K562 (cell line): Measurements from ENCODE around the gene MAPK13. TPM values are rescaled to one million over a fixed set of nuclear protein-coding genes. Genes with fewer than 3 reads are reported as not detected.

Source experiments
- ATAC-seq: fragments of 200-7000 bp; cut with Tn5 transposase; 3 replicates; pipeline ENCODE4 v1.9.1; 2020; ENCODE audit warnings: moderate library complexity
- BruUV-seq: library from RNA; stranded (reverse); fragments of 400-500 nt; replicated peaks from 2 replicates; lab custom pipeline; 2021; lab: Mats Ljungman, UMichigan
- CTCF ChIA-PET: fragments of 300-600 bp; formaldehyde crosslinking; extraction: SDS; loops from one replicate; lab custom pipeline; 2021; ENCODE audit warnings: low intra/inter-chr PET ratio; lab: Yijun Ruan, JAX
- POLR2A ChIA-PET: fragments of 300-600, 350-650 bp; sonication (Branson Sonifier 250); formaldehyde crosslinking; extraction: SDS; loops from one replicate; lab custom pipeline; 2021; ENCODE audit warnings: antibody characterized with exemption, inconsistent platforms; lab: Yijun Ruan, JAX
- DNase-seq, 4 experiments: peaks; one replicate each; pipeline versions ENCODE4 v3.0.0 to v3.0.0-alpha.2; 2011 to 2018; ENCODE audit warnings: low spot score in 3 of 4, mixed read lengths in 3 of 4; ENCODE audit errors: extremely low read depth in 1 of 4
- FAIRE-seq: peaks from 2 replicates; lab custom pipeline; 2011; peaks lifted over from hg19 to GRCh38; lab: Jason Lieb, UNC
- H2AFZ ChIP-seq: 2 replicates; pipeline ENCODE4 v1.6.0; 2011; ENCODE audit warnings: low read depth, low read length, control low read depth, inconsistent platforms
- H3K27ac ChIP-seq: fragments of 200-600 bp; 3 replicates; pipeline ENCODE4 v1.8.0; 2011; ENCODE audit warnings: low read depth, mild to moderate bottlenecking, control low read depth, inconsistent platforms, low read length, moderate library complexity, mixed read lengths; ENCODE audit errors: extremely low read depth
- H3K27me3 ChIP-seq, 2 experiments: fragments of 300-600 bp in 1 of 2; 2 replicates in 1 of 2; 3 replicates in 1 of 2; pipeline versions ENCODE4 v1.6.0 to v1.8.0; 2011; ENCODE audit warnings: inconsistent platforms in 2 of 2, low read length in 2 of 2, mild to moderate bottlenecking in 1 of 2, mixed read lengths in 1 of 2, moderate library complexity in 1 of 2; ENCODE audit not compliant: control insufficient read depth in 2 of 2, insufficient read depth in 2 of 2
- H3K36me3 ChIP-seq: fragments of 300-600 bp; 3 replicates; pipeline ENCODE4 v1.8.0; 2011; ENCODE audit warnings: mild to moderate bottlenecking, low read length, inconsistent platforms; ENCODE audit not compliant: control insufficient read depth, insufficient read depth
- H3K4me1 ChIP-seq, 2 experiments: fragments of 200-600 bp in 1 of 2; replicated peaks in 1 of 2; 2 replicates in 1 of 2; 3 replicates in 1 of 2; pipeline versions ENCODE4 v1.5.1 to v1.8.0; 2011; ENCODE audit warnings: inconsistent platforms in 2 of 2, low read length in 2 of 2, mild to moderate bottlenecking in 1 of 2, mixed read lengths in 1 of 2, moderate library complexity in 1 of 2; ENCODE audit not compliant: control insufficient read depth in 2 of 2, insufficient read depth in 2 of 2
- H3K4me2 ChIP-seq: 2 replicates; pipeline ENCODE4 v1.6.1; 2011; ENCODE audit warnings: low read length, control low read depth, inconsistent platforms, mixed read lengths; ENCODE audit not compliant: insufficient read depth
- H3K4me3 ChIP-seq: fragments of 200-600 bp; sonication (generic), shearing (Covaris generic); 2 replicates; pipeline ENCODE4 v1.5.1; 2016; ENCODE audit warnings: control low read depth, inconsistent platforms
- H3K79me2 ChIP-seq: fragments of 200-600 bp; 3 replicates; pipeline ENCODE4 v1.8.0; 2011; ENCODE audit warnings: low read length, inconsistent platforms; ENCODE audit not compliant: control insufficient read depth, insufficient read depth
- H3K9ac ChIP-seq, 2 experiments: 2 replicates each; pipeline versions ENCODE4 v1.6.0 to v1.6.1; 2011; ENCODE audit warnings: low read depth in 2 of 2, low read length in 2 of 2, control low read depth in 1 of 2, inconsistent platforms in 1 of 2, mild to moderate bottlenecking in 1 of 2, mixed read lengths in 1 of 2; ENCODE audit not compliant: insufficient read depth in 1 of 2
- H3K9me1 ChIP-seq: one replicate; pipeline ENCODE4 v1.6.0; 2011; ENCODE audit warnings: inconsistent platforms, mild to moderate bottlenecking, low read length, moderate library complexity; ENCODE audit not compliant: control insufficient read depth, insufficient read depth
- H3K9me3 ChIP-seq: replicated peaks from 2 replicates; pipeline ENCODE4 v1.5.1; 2011; ENCODE audit warnings: low read depth, low read length, inconsistent platforms; ENCODE audit not compliant: control insufficient read depth, insufficient read depth
- H4K20me1 ChIP-seq: replicated peaks from 2 replicates; pipeline ENCODE4 v1.6.1; 2011; ENCODE audit warnings: low read length, inconsistent platforms, mixed read lengths; ENCODE audit not compliant: control insufficient read depth, insufficient read depth
- EWSR1 ChIP-seq: fragments of 450-650 bp; IDR thresholded peaks from 2 replicates; pipeline ENCODE4 v1.6.1; 2018; ENCODE audit warnings: borderline replicate concordance, mild to moderate bottlenecking, low read depth, moderate library complexity; ENCODE audit not compliant: partially characterized antibody
- GTF2E2 ChIP-seq: fragments of 200-800 bp; sonication (Bioruptor generic); IDR thresholded peaks from 2 replicates; pipeline ENCODE4 v1.6.1; 2016; ENCODE audit warnings: missing genetic modification characterization, missing compliant biosample characterization
- NFIC ChIP-seq: fragments of 450-650 bp; IDR thresholded peaks from 2 replicates; pipeline ENCODE4 v1.6.1; 2017; ENCODE audit warnings: mild to moderate bottlenecking, inconsistent platforms
- ZNF146 ChIP-seq: IDR thresholded peaks from one replicate; pipeline ENCODE4 v1.6.1; 2018; ENCODE audit warnings: missing compliant biosample characterization; ENCODE audit not compliant: unreplicated experiment
- ZNF445 ChIP-seq: fragments of 250-450 bp; sonication (Bioruptor Pico); IDR thresholded peaks from 2 replicates; pipeline ENCODE4 v1.4.0; 2020; ENCODE audit warnings: low read depth, mild to moderate bottlenecking, moderate library complexity
- WGBS: fragments of 100-300 bp; shearing (Covaris generic); methylation state at CpG from one replicate; pipeline ENCODE4 v1.1.6; 2016; ENCODE audit warnings: low coverage, mixed read lengths; ENCODE audit not compliant: insufficient coverage; ENCODE audit errors: missing lambda C conversion rate; 5-methylcytosine and 5-hydroxymethylcytosine counted together
- in situ Hi-C: fragments of 300-500 bp; cut with MboI; formaldehyde crosslinking; loops from 4 replicates; pipeline ENCODE4 v1.15.0; 2018; ENCODE audit warnings: inconsistent platforms, mixed read lengths
- intact Hi-C: fragments of 100-400 bp; cut with micrococcal nuclease; formaldehyde crosslinking; loops from 2 replicates; pipeline ENCODE4 v1.14.2; 2022
- polyA plus RNA-seq, 8 experiments: library from polyadenylated mRNA; depleted of rRNA in 4 of 8; stranded (reverse) in 5 of 8; unstranded in 3 of 8; fragments of >200 nt; fragmentation: Nextera tagmentation in 2 of 8; fragmentation: Illumina TruSeq in 1 of 8; extraction: Ambion mirVana in 2 of 8; extraction: Trizol in 1 of 8; gene quantifications; 2 replicates each; pipeline versions ENCODE4 v1.2.1 to v1.2.3, GENCODE V29; 2011 to 2014; ENCODE audit warnings: inconsistent platforms in 1 of 8, missing spikeins in 1 of 8
- total RNA-seq, 7 experiments: library from RNA; depleted of rRNA in 6 of 7; stranded (reverse); fragments of >200 nt in 6 of 7; fragmentation: Illumina TruSeq in 2 of 7; extraction: Trizol in 2 of 7; gene quantifications; 2 replicates each; pipeline versions ENCODE4 v1.2.1 to v1.2.3, GENCODE V29; 2011 to 2021; ENCODE audit warnings: low replicate concordance in 1 of 7

MAPK13 gene
- total and polyA plus RNA-seq, 9 of the 15 experiments (the other 6 are each of a cell fraction or from before 2014, with no cell fraction given) = 0.03 to 2.3 (median 0.48) TPM; not detected in 1

GRCh38 chr6:36088204-36088603 lies 42.1 kb upstream of the MAPK13 start (continued):
- TF ChIP-seq NFIC = peak; percentile 99

- no peaks in the 10 kb centered on the region for H3K79me2 ChIP-seq
- CTCF ChIA-PET = no interaction called here
- FAIRE-seq (no peak), ATAC-seq (no peak), DNase-seq (no peak)
- no peaks in the 10 kb centered on the region for H3K4me1 ChIP-seq
- H4K20me1 ChIP-seq = no peaks in the 10 kb centered on the region
- intact Hi-C loops (no loop called here), in situ Hi-C loops (no loop called here)
- H3K36me3 ChIP-seq = peaks cover 6% of the 10 kb centered on the region; the same call in 1 of the 3 replicates
- WGBS = 90% methylated on average over 5 of the region's 5 CpGs
- no peaks in the 10 kb centered on the region for H3K27me3 ChIP-seq
- TF ChIP-seq ZNF445 = no peak
- no peak for TF ChIP-seq GTF2E2 (tag)
- no peak for TF ChIP-seq EWSR1
- TF ChIP-seq ZNF146 (CRISPR knock-in tag) = peak; percentile 88
- H3K4me2 ChIP-seq = no peak overlapping the region
- no peak overlapping the region for H3K9ac ChIP-seq
- H3K27ac ChIP-seq = no peak overlapping the region
- POLR2A ChIA-PET = interaction anchor here (0.6 kb wide), 1 partner anchor 291 kb away, joined by 3 read pairs; no protein-coding TSS in a partner anchor
- H2AFZ ChIP-seq = no peak overlapping the region
- BruUV-seq = no TSS peak
- H3K9me3 ChIP-seq = no peaks in the 10 kb centered on the region
- peaks cover 3% of the 10 kb centered on the region for H3K9me1 ChIP-seq
- no peak overlapping the region for H3K4me3 ChIP-seq
Measured at GRCh38 chr6:36089048-36089447, 41.3 kb upstream of the MAPK13 start.
